Adrenal gland (tissue), 5 donors: ENCODE measurements around the gene WFDC12.

ENCODE experiments used
- CTCF ChIP-seq, 6 experiments: fragments of 450-650 bp in 4 of 6; fragments of 200-600 bp in 2 of 6; sonication (generic) in 1 of 6; IDR thresholded peaks; 1 replicate in 5 of 6; 2 replicates in 1 of 6; pipeline versions ENCODE4 v1.5.1 to v1.8.0; 2016 to 2021; ENCODE audit warnings: antibody characterized with exemption in 6 of 6, mild to moderate bottlenecking in 2 of 6, moderate library complexity in 1 of 6
- POLR2A ChIP-seq, 2 donors: fragments of 450-650 bp; IDR thresholded peaks; one replicate each; pipeline ENCODE4 v1.6.1; 2017; ENCODE audit warnings: antibody characterized with exemption in 2 of 2, mild to moderate bottlenecking in 2 of 2, moderate library complexity in 1 of 2
- donor health status: DM: no; HTN: no; CAD: no.

DNA sequence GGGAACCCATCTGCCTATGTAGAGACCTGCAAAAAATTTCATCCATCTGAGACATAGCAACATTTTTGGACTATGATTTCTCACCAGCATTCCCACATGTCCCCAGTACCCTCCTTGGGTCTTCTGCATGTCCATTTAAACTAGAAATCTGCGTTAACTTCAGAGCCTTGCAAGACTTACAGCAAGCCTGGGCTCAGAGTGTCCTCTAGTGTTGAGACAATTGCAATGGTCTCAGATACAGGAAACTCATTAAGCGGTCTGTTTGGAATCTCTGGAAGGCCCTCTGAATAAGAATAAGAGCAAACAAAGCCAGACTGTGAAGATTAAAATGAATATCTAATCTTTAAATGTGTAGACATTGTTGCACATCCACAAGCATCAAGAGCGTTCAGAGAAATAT lies 29.9 kb upstream of the WFDC12 start:
- no peak for TF ChIP-seq CTCF (IDR thresholded peaks at IDR 0.05)
- no peak for TF ChIP-seq POLR2A (IDR thresholded peaks at IDR 0.05)
